Measurements from ENCODE around the gene LAMA2. TPM values are rescaled to one million over a fixed set of nuclear protein-coding genes. Genes with fewer than 3 reads are reported as not detected.
A peak's percentile ranks its signal among the peaks of the same experiment; 100 is the strongest.

Gene LAMA2
- total RNA-seq, 3 donors from 2014 or later = 116 to 293 (median 118) TPM

GRCh38 chr6:129104560-129104959 is 221.6 kb downstream of the LAMA2 start:
- no peaks in the 10 kb centered on the region for H3K27me3 ChIP-seq
- H3K27ac ChIP-seq = peak overlapping the region; percentile 8 to 67
- no peaks in the 10 kb centered on the region for H3K9me3 ChIP-seq
- no peaks in the 10 kb centered on the region for H3K36me3 ChIP-seq
- TF ChIP-seq POLR2AphosphoS5 (IDR thresholded peaks at IDR 0.05) (no peak), POLR2A (IDR thresholded peaks at IDR 0.05) (no peak)
- TF ChIP-seq, protein P1, sequence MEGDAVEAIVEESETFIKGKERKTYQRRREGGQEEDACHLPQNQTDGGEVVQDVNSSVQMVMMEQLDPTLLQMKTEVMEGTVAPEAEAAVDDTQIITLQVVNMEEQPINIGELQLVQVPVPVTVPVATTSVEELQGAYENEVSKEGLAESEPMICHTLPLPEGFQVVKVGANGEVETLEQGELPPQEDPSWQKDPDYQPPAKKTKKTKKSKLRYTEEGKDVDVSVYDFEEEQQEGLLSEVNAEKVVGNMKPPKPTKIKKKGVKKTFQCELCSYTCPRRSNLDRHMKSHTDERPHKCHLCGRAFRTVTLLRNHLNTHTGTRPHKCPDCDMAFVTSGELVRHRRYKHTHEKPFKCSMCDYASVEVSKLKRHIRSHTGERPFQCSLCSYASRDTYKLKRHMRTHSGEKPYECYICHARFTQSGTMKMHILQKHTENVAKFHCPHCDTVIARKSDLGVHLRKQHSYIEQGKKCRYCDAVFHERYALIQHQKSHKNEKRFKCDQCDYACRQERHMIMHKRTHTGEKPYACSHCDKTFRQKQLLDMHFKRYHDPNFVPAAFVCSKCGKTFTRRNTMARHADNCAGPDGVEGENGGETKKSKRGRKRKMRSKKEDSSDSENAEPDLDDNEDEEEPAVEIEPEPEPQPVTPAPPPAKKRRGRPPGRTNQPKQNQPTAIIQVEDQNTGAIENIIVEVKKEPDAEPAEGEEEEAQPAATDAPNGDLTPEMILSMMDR (IDR thresholded peaks at IDR 0.05) = no peak
- intact Hi-C loops (cut with DNase I; ENCODE audit: low total_unique reads) = no loop called here
- no peak overlapping the region for H3K4me3 ChIP-seq
- H3K4me1 ChIP-seq = no peaks in the 10 kb centered on the region
- no peak for DNase-seq (ENCODE audit: low spot score in 2 of 2)

DNA sequence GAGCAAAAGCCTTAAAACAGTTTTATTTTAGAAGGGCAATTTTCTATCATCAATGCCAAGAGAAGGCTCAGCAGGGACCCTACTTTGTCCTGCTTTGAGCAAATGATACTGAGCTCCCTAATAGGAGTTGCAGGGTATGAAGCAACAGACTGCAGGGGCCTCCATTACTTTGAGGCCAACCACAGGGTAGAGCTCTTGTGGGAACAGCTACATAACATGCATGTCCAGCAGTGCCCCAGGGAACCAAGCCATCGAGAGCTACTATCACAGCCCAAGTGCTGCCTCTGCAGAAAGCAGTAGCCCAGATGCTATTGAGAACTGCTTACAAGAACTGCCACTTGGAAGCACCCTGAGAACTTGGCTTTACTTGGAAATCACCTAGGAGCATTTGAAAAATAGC is 222.1 kb downstream of the LAMA2 start:
- Histone ChIP-seq H3K9me3 (no peaks in the 10 kb centered on the region), H3K4me3 (no peak overlapping the region), H3K4me1 (no peaks in the 10 kb centered on the region), H3K27me3 (no peaks in the 10 kb centered on the region), H3K27ac (peak overlapping the region; percentile 8 to 67), H3K36me3 (no peaks in the 10 kb centered on the region)
- DNase-seq (ENCODE audit: low spot score in 2 of 2) = no peak
- no peak for TF ChIP-seq POLR2AphosphoS5 (IDR thresholded peaks at IDR 0.05)
- TF ChIP-seq, protein P1 (IDR thresholded peaks at IDR 0.05) = no peak
- no peak for TF ChIP-seq POLR2A (IDR thresholded peaks at IDR 0.05)
- intact Hi-C loops (cut with DNase I; ENCODE audit: low total_unique reads) = no loop called here

- no peaks in the 10 kb centered on the region for H3K4me1 ChIP-seq
- H3K9me3 ChIP-seq = no peaks in the 10 kb centered on the region
- intact Hi-C loops (cut with DNase I; ENCODE audit: low total_unique reads) = no loop called here
- H3K27ac ChIP-seq = no peak overlapping the region
- H3K36me3 ChIP-seq = no peaks in the 10 kb centered on the region
- TF ChIP-seq, protein P1 (IDR thresholded peaks at IDR 0.05) = no peak
- TF ChIP-seq POLR2A (IDR thresholded peaks at IDR 0.05) (no peak), POLR2AphosphoS5 (IDR thresholded peaks at IDR 0.05) (no peak)
- no peak overlapping the region for H3K4me3 ChIP-seq
- H3K27me3 ChIP-seq = no peaks in the 10 kb centered on the region
- DNase-seq (ENCODE audit: low spot score in 2 of 2) = no peak
These were observed 222.9 kb downstream of the LAMA2 start for GRCh38 chr6:129105793-129106192.

DNA sequence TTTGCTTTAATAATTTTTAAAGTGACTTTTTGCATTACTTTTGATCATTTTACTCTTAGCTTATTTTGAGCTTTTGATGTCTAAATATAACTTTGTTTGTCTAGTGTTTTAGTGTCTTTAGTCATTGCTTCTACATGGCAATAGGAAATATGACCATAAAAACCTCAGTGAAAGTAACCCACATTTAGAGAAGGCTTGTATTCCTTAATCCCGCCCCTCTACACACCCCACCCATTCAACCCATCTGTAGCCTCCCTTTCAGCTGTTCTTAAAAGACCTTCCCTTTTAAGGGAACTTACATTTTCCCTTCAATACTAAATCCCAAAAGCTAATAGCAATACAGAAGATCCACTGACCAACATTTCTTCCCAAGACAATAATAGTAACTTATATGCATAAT is 225.4 kb downstream of the LAMA2 start:
- H3K4me1 ChIP-seq = no peaks in the 10 kb centered on the region
- no peaks in the 10 kb centered on the region for H3K9me3 ChIP-seq
- DNase-seq (ENCODE audit: low spot score in 2 of 2) = no peak
- no peaks in the 10 kb centered on the region for H3K27me3 ChIP-seq
- no peaks in the 10 kb centered on the region for H3K36me3 ChIP-seq
- H3K27ac ChIP-seq = no peak overlapping the region
- intact Hi-C loops (cut with DNase I; ENCODE audit: low total_unique reads) = no loop called here
- TF ChIP-seq, protein P1 (IDR thresholded peaks at IDR 0.05) = no peak
- TF ChIP-seq POLR2A (IDR thresholded peaks at IDR 0.05) (no peak), POLR2AphosphoS5 (IDR thresholded peaks at IDR 0.05) (no peak)
- H3K4me3 ChIP-seq = no peak overlapping the region

DNA sequence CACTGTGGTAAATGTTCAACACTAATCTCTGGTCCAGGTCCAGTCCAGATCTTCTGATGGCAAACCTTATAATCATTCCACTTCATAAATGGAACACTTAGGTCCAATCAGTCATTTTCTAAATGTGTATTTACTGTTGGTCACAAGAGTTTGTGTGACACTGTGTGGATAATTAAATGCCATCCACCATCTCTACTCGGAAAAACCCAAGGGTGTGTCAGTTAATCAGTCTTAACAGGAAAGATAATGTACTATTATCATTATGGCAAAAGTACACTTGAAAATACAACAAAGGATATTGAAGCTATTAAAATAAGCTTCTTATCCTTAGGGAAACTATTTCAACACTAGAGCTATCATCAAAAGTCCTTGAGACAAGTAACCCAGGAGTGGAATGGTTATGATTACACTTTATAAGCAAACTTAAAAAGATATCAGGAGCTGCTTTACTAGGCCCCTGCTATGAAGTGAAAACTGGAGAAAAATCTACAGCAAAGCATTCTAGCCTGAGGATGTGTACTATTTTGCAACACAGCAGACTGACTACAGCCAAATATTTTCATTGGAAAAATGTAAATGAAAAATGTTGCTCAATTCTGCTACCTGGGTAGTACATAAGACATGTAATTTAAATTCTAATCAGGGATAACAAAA is 227.9 kb downstream of the LAMA2 start:
- no peak overlapping the region for H3K4me3 ChIP-seq
- H3K4me1 ChIP-seq = no peaks in the 10 kb centered on the region
- H3K36me3 ChIP-seq = no peaks in the 10 kb centered on the region
- no peaks in the 10 kb centered on the region for H3K27me3 ChIP-seq
- intact Hi-C loops (cut with DNase I; ENCODE audit: low total_unique reads) = loop anchor here (5.0 kb wide), 1 partner anchor 159 kb away; no protein-coding TSS in a partner anchor
- TF ChIP-seq POLR2AphosphoS5 (IDR thresholded peaks at IDR 0.05) = no peak
- TF ChIP-seq, protein P1 (IDR thresholded peaks at IDR 0.05) = no peak
- TF ChIP-seq POLR2A (IDR thresholded peaks at IDR 0.05) = no peak
- H3K9me3 ChIP-seq = no peaks in the 10 kb centered on the region
- no peak for DNase-seq (ENCODE audit: low spot score in 2 of 2)
- peak overlapping the region; percentile 23 to 77 for H3K27ac ChIP-seq

Measured in breast epithelium (tissue), 4 donors.